OCI-LY3 (cell line): ENCODE results near the gene PALLD.

Experiments
- H2AFZ ChIP-seq: fragments of 200-600, 300-600 bp; shearing (Covaris generic); 2 replicates; pipeline ENCODE4 v1.6.0; 2014; ENCODE audit warnings: antibody characterized with exemption, low read depth, low read length
- H3K27ac ChIP-seq: fragments of 200-600, 300-600 bp; sonication (generic); 2 replicates; pipeline ENCODE4 v1.5.1; 2014; ENCODE audit warnings: mild to moderate bottlenecking, low read length, moderate library complexity, mixed read lengths
- H3K27me3 ChIP-seq: fragments of 200-600, 300-600 bp; sonication (generic); 2 replicates; pipeline ENCODE4 v1.6.1; 2014; ENCODE audit warnings: low read depth, low read length, mixed read lengths
- H3K36me3 ChIP-seq: fragments of 200-600, 300-600 bp; sonication (generic); replicated peaks from 2 replicates; pipeline ENCODE3; 2014; ENCODE audit warnings: low read depth, low read length, mixed read lengths
- H3K4me1 ChIP-seq: fragments of 300-600, 200-600 bp; sonication (generic); 2 replicates; pipeline ENCODE4 v1.6.1; 2014; ENCODE audit warnings: low read length, mixed read lengths
- H3K4me2 ChIP-seq: fragments of 200-600, 300-600 bp; sonication (generic); 2 replicates; pipeline ENCODE4 v1.6.1; 2014; ENCODE audit warnings: low read length, mixed read lengths
- H3K4me3 ChIP-seq: fragments of 300-600, 200-600 bp; sonication (generic); 2 replicates; pipeline ENCODE4 v1.5.1; 2014; ENCODE audit warnings: antibody characterized with exemption, mild to moderate bottlenecking, low read length, moderate library complexity
- H3K79me2 ChIP-seq: fragments of 300-600, 200-600 bp; shearing (Covaris generic); 2 replicates; pipeline ENCODE4 v1.6.1; 2014; ENCODE audit warnings: mild to moderate bottlenecking, low read length, mixed read lengths
- H3K9ac ChIP-seq: fragments of 300-600, 200-600 bp; shearing (Covaris generic); 2 replicates; pipeline ENCODE4 v1.6.0; 2014; ENCODE audit warnings: mild to moderate bottlenecking, low read length, moderate library complexity
- H3K9me3 ChIP-seq: fragments of 200-600, 300-600 bp; shearing (Covaris generic); 2 replicates; pipeline ENCODE4 v1.6.1; 2014; ENCODE audit warnings: low read length, mixed read lengths; ENCODE audit not compliant: insufficient read depth
- H4K20me1 ChIP-seq: fragments of 200-600, 300-600 bp; sonication (generic); 2 replicates; pipeline ENCODE4 v1.6.1; 2016; ENCODE audit warnings: low read length, mixed read lengths; ENCODE audit not compliant: insufficient read depth
- CTCF ChIP-seq: fragments of 200-600, 300-600 bp; sonication (generic); IDR thresholded peaks from 2 replicates; pipeline ENCODE4 v1.5.1; 2014; ENCODE audit warnings: antibody characterized with exemption, low read length, low read depth
- EZH2phosphoT487 ChIP-seq: fragments of 200-600 bp; shearing (Covaris generic); IDR thresholded peaks from 2 replicates; pipeline ENCODE4 v1.6.1; 2018; ENCODE audit warnings: antibody characterized with exemption, mixed run types, low read depth

Gene PALLD

GRCh38 chr4:168609369-168609768 is 112.5 kb downstream of the PALLD start:
- H3K4me1 ChIP-seq: no peaks in the 10 kb centered on the region
- H3K79me2 ChIP-seq: no peaks in the 10 kb centered on the region
- no peak overlapping the region for H2AFZ ChIP-seq
- H3K27me3 ChIP-seq: no peaks in the 10 kb centered on the region
- no peak overlapping the region for H3K4me2 ChIP-seq
- H4K20me1 ChIP-seq: no peaks in the 10 kb centered on the region
- H3K27ac ChIP-seq: no peak overlapping the region
- H3K4me3 ChIP-seq: no peak overlapping the region
- no peak for TF ChIP-seq EZH2phosphoT487
- TF ChIP-seq CTCF: no peak
- no peak overlapping the region for H3K9ac ChIP-seq
- no peaks in the 10 kb centered on the region for H3K36me3 ChIP-seq
- H3K9me3 ChIP-seq: no peaks in the 10 kb centered on the region

GRCh38 chr4:168610911-168611530 is 114.2 kb downstream of the PALLD start:
- Histone ChIP-seq H3K36me3 (no peaks in the 10 kb centered on the region), H3K4me3 (no peak overlapping the region), H4K20me1 (no peaks in the 10 kb centered on the region), H3K9me3 (no peaks in the 10 kb centered on the region), H3K4me1 (no peaks in the 10 kb centered on the region), H3K4me2 (no peak overlapping the region), H3K9ac (no peak overlapping the region), H3K27me3 (no peaks in the 10 kb centered on the region), H3K27ac (no peak overlapping the region), H2AFZ (no peak overlapping the region), H3K79me2 (no peaks in the 10 kb centered on the region)
- TF ChIP-seq CTCF (no peak), EZH2phosphoT487 (no peak)

GRCh38 chr4:168612450-168613135 is 115.7 kb downstream of the PALLD start:
- H3K4me3 ChIP-seq: no peak overlapping the region
- no peak overlapping the region for H2AFZ ChIP-seq
- no peak overlapping the region for H3K4me2 ChIP-seq
- no peaks in the 10 kb centered on the region for H4K20me1 ChIP-seq
- no peak overlapping the region for H3K9ac ChIP-seq
- TF ChIP-seq CTCF (no peak), EZH2phosphoT487 (no peak)
- H3K27me3 ChIP-seq: no peaks in the 10 kb centered on the region
- no peaks in the 10 kb centered on the region for H3K4me1 ChIP-seq
- no peak overlapping the region for H3K27ac ChIP-seq
- H3K79me2 ChIP-seq: no peaks in the 10 kb centered on the region
- H3K9me3 ChIP-seq: no peaks in the 10 kb centered on the region
- no peaks in the 10 kb centered on the region for H3K36me3 ChIP-seq

- H3K4me1 ChIP-seq: no peaks in the 10 kb centered on the region
- no peak overlapping the region for H3K4me2 ChIP-seq
- H3K9ac ChIP-seq: no peak overlapping the region
- no peak overlapping the region for H3K27ac ChIP-seq
- no peak overlapping the region for H2AFZ ChIP-seq
- H3K4me3 ChIP-seq: no peak overlapping the region
- H3K36me3 ChIP-seq: no peaks in the 10 kb centered on the region
- H3K9me3 ChIP-seq: no peaks in the 10 kb centered on the region
- TF ChIP-seq CTCF (no peak), EZH2phosphoT487 (no peak)
- H3K79me2 ChIP-seq: no peaks in the 10 kb centered on the region
- no peaks in the 10 kb centered on the region for H3K27me3 ChIP-seq
- H4K20me1 ChIP-seq: no peaks in the 10 kb centered on the region
Measured at GRCh38 chr4:168613869-168614268, 117.0 kb downstream of the PALLD start.
